ENCODE results near the gene TBXAS1. TPM values are rescaled to one million over a fixed set of nuclear protein-coding genes. Genes with fewer than 3 reads are reported as not detected.
A peak's percentile ranks its signal among the peaks of the same experiment; 100 is the strongest.

TBXAS1 gene
- total RNA-seq, 1 donor from 2014 or later, result 3.5 TPM

DNA sequence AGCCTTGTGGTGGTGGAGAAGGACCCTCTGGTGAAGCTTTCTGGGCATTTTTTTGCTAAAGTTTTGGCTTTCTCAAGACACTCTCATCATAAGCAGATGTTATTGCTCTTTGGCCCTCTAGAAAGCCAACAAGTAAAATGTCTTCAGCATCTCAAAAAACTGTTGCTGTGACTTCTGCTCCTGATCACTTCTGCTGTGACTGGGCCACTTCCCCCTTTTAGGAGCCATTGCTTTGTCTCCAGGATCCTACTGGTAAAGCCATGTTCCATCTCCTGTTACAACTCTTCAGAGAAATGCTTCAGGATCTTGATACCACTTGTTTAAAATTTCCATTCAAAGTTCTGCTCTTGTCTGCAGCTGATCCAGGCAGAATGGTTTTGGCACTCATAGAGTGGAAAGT, 222.8 kb downstream of the TBXAS1 start:
- intact Hi-C loops (cut with micrococcal nuclease), result no loop called here
- H3K4me1 Mint-ChIP-seq, result peaks cover 37% of the 10 kb centered on the region

DNA sequence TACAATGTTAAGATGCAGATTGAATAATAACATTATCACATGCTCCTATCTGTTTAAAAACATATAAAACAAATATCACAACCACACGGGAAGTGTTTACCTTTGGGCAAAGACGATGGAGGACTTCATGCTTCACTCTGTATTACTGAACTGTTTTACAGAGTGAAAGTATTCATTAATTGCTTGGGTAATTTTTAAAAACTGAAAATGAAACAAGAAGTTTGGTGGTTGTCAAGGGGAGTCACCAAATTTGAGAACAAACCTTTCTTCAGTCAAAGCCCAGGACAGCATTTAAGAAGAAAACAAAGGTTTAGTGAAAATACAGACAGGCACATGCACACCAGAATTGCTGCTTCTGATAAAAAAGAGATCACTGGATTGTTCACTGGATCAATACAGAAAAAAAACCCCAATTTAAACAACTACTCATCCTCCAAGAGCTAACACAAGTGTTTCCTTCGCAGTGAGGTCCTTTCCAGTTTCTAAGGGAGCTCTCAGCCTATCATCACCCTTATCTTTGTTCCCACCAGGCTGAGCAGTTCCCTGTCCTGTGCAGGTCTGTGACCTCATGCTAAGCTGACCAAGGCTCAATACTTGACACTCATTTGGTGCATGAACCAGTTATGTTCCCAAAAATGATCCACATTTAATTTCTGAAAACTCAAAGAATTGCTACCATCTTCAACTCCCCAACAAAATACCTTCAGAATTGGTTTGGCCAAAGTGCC, 224.9 kb downstream of the TBXAS1 start:
- no peak for DNase-seq
- Mint-ChIP-seq H3K27me3 (no peaks in the 10 kb centered on the region), H3K9me3 (no peaks in the 10 kb centered on the region), H3K4me3 (peak overlapping the region; percentile 5), H3K27ac (peak overlapping the region; percentile 77), H3K4me1 (peaks cover 52% of the 10 kb centered on the region), H3K36me3 (ENCODE audit: low read depth) (peaks cover 64% of the 10 kb centered on the region)
- intact Hi-C loops (cut with micrococcal nuclease), result no loop called here

More for the DNA sequence above, 222.8 kb downstream of the TBXAS1 start:
- no peaks in the 10 kb centered on the region for H3K27me3 Mint-ChIP-seq
- DNase-seq, result no peak
- peaks cover 67% of the 10 kb centered on the region for H3K36me3 Mint-ChIP-seq (ENCODE audit: low read depth)
- no peak overlapping the region for H3K4me3 Mint-ChIP-seq
- H3K9me3 Mint-ChIP-seq, result no peaks in the 10 kb centered on the region
- no peak overlapping the region for H3K27ac Mint-ChIP-seq

GRCh38 chr7:140054751-140055150, 225.7 kb downstream of the TBXAS1 start:
- peaks cover 59% of the 10 kb centered on the region for H3K4me1 Mint-ChIP-seq
- intact Hi-C loops (cut with micrococcal nuclease), result no loop called here
- H3K4me3 Mint-ChIP-seq, result no peak overlapping the region
- peaks cover 67% of the 10 kb centered on the region for H3K36me3 Mint-ChIP-seq (ENCODE audit: low read depth)
- peak overlapping the region; percentile 32 for H3K27ac Mint-ChIP-seq
- H3K9me3 Mint-ChIP-seq, result no peaks in the 10 kb centered on the region
- no peak for DNase-seq
- H3K27me3 Mint-ChIP-seq, result no peaks in the 10 kb centered on the region

- no peak overlapping the region for H3K4me3 Mint-ChIP-seq
- peaks cover 64% of the 10 kb centered on the region for H3K36me3 Mint-ChIP-seq (ENCODE audit: low read depth)
- intact Hi-C loops (cut with micrococcal nuclease), result no loop called here
- H3K27ac Mint-ChIP-seq, result no peak overlapping the region
- peaks cover 4% of the 10 kb centered on the region for H3K9me3 Mint-ChIP-seq
- H3K4me1 Mint-ChIP-seq, result peaks cover 68% of the 10 kb centered on the region
- no peak for DNase-seq
- H3K27me3 Mint-ChIP-seq, result no peaks in the 10 kb centered on the region
These were observed 226.8 kb downstream of the TBXAS1 start for GRCh38 chr7:140055833-140056232.

- H3K27ac Mint-ChIP-seq, result no peak overlapping the region
- no peak overlapping the region for H3K4me3 Mint-ChIP-seq
- H3K36me3 Mint-ChIP-seq (ENCODE audit: low read depth), result peaks cover 65% of the 10 kb centered on the region
- H3K4me1 Mint-ChIP-seq, result peaks cover 76% of the 10 kb centered on the region
- peaks cover 6% of the 10 kb centered on the region for H3K9me3 Mint-ChIP-seq
- DNase-seq, result no peak
- intact Hi-C loops (cut with micrococcal nuclease), result no loop called here
- no peaks in the 10 kb centered on the region for H3K27me3 Mint-ChIP-seq
These were observed 227.5 kb downstream of the TBXAS1 start for GRCh38 chr7:140056431-140057142.

GRCh38 chr7:140057143-140057535, 228.1 kb downstream of the TBXAS1 start:
- Mint-ChIP-seq H3K4me3 (no peak overlapping the region), H3K4me1 (peaks cover 77% of the 10 kb centered on the region), H3K9me3 (peaks cover 6% of the 10 kb centered on the region), H3K27me3 (no peaks in the 10 kb centered on the region), H3K36me3 (ENCODE audit: low read depth) (peaks cover 60% of the 10 kb centered on the region), H3K27ac (no peak overlapping the region)
- intact Hi-C loops (cut with micrococcal nuclease), result no loop called here
- DNase-seq, result no peak

DNA sequence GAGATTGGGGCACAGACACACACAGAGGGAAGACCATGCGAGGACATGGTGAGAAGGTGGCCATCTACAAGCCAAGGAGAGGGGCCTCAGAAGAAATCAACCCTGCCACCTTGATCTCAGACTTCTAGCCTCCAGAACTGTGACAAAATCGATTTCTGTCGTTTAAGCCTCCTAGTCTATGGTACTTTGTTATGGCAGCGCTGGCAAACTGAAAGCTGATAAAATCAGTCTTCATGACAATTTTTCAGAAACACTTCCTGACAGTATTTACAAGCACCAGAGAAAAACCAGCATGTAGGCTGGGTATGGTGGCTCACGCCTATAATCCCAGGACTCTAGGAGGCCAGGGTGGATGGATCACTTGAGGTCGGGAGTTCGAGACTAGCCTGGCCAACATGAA, 229.5 kb downstream of the TBXAS1 start:
- Mint-ChIP-seq H3K36me3 (ENCODE audit: low read depth) (peaks cover 49% of the 10 kb centered on the region), H3K27ac (peak overlapping the region; percentile 35), H3K9me3 (peaks cover 6% of the 10 kb centered on the region), H3K4me3 (peak overlapping the region; percentile 83), H3K27me3 (no peaks in the 10 kb centered on the region), H3K4me1 (peaks cover 74% of the 10 kb centered on the region)
- DNase-seq, result peak; percentile 62
- intact Hi-C loops (cut with micrococcal nuclease), result no loop called here

DNA sequence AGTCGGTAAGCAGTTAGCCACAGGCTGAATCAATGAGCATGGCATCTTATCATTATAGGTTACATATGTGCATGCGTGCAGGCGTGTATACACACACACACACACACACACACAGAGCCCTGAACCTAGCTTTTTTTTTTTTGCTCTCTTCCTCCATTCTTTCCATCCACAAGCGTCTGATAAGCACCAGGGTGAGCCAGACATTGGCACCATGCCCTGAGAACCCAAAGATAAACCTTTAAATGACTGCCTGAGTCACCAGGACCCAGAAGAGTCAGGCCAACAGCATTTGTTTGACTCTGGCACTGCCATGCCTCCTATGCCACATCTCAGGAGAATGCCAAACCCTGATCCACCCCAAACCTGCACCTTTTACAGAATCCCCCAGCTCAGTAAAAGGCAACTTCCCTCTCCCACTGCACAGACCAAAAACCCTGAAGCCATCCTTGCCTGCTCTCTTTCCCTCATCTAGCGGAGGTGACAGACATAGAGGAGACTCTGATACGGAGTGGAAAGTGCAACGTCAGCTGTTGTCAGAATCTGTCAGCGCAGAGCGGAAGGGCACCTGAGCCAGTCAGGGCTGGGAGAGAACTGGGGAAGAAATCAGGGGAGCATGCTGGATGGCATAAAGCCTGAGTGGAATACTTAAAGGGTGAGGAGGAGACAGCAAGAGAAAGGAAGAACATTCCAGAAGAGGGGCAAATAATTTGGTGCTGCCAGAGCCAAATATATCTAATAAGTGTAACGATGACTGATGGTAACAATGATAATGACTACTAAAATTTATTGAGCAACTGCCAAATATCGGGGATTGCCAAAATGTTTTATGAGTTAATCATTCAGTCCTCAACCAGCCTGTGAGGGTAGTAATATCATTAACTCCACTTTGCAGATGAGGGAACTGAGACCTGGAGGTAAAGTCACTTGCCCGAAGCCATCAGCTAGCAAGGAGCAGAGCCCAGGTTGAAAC, 230.5 kb downstream of the TBXAS1 start:
- Mint-ChIP-seq H3K4me3 (peak overlapping the region; percentile 83), H3K4me1 (peaks cover 68% of the 10 kb centered on the region), H3K27me3 (no peaks in the 10 kb centered on the region), H3K36me3 (ENCODE audit: low read depth) (peaks cover 42% of the 10 kb centered on the region), H3K9me3 (peaks cover 6% of the 10 kb centered on the region), H3K27ac (peak overlapping the region; percentile 94)
- peak; percentile 71 for DNase-seq
- intact Hi-C loops (cut with micrococcal nuclease), result loop anchor here (5.0 kb wide), 5 partner anchors 163 to 827 kb away; partner anchors contain the start of genes RAB19 and UBN2

DNA sequence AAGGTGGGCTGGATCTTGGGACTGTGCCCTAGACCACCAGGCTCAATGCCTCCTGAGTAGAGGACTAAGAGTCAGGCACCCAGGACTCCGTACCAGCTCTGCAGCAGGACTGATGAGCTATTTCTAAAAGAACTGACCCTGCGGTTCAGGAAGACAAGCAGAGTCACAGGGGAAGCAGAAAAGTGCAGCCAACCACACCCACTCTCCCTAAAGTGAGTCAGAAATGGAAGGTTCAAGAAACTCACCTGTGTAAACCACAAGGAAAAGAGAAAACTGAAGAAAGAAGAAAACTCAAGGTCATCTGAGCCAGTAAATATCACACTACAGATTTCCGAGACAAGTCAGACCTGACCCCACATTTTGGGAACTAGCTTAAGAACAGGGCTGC, 231.2 kb downstream of the TBXAS1 start:
- Mint-ChIP-seq H3K36me3 (ENCODE audit: low read depth) (peaks cover 38% of the 10 kb centered on the region), H3K4me1 (peaks cover 63% of the 10 kb centered on the region), H3K4me3 (peak overlapping the region; percentile 83), H3K27ac (peak overlapping the region; percentile 94), H3K9me3 (peaks cover 6% of the 10 kb centered on the region), H3K27me3 (no peaks in the 10 kb centered on the region)
- no peak for DNase-seq
- intact Hi-C loops (cut with micrococcal nuclease), result loop anchor here (5.0 kb wide), 5 partner anchors 162 to 828 kb away; partner anchors contain the start of genes RAB19 and UBN2

GRCh38 chr7:140060788-140061606, 231.9 kb downstream of the TBXAS1 start:
- intact Hi-C loops (cut with micrococcal nuclease), result loop anchor here (5.0 kb wide), 5 partner anchors 161 to 829 kb away; partner anchors contain the start of genes RAB19 and UBN2
- H3K36me3 Mint-ChIP-seq (ENCODE audit: low read depth), result peaks cover 37% of the 10 kb centered on the region
- H3K4me3 Mint-ChIP-seq, result peak overlapping the region; percentile 83
- peak overlapping the region; percentile 94 for H3K27ac Mint-ChIP-seq
- peak; percentile 62 for DNase-seq
- peaks cover 2% of the 10 kb centered on the region for H3K27me3 Mint-ChIP-seq
- peaks cover 10% of the 10 kb centered on the region for H3K9me3 Mint-ChIP-seq
- peaks cover 60% of the 10 kb centered on the region for H3K4me1 Mint-ChIP-seq

DNA sequence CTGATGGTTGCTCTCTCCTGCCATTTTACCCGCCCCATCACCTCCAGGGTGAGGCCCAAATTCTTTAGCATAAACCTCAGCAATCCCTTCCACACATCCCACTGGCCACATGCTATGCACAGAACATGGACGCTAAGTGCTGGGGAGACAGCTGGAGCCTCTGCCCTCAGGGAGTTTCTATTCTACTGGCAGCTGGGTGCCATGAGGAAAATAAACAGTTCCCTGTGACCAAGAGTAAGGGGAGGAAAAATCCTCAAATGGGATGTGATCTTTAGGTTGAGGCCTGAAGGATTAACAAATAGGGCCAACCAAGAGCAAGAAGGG, 232.5 kb downstream of the TBXAS1 start:
- Mint-ChIP-seq H3K9me3 (peaks cover 16% of the 10 kb centered on the region), H3K4me3 (peak overlapping the region; percentile 83), H3K4me1 (peaks cover 57% of the 10 kb centered on the region), H3K36me3 (ENCODE audit: low read depth) (peaks cover 35% of the 10 kb centered on the region), H3K27ac (peak overlapping the region; percentile 94), H3K27me3 (peaks cover 2% of the 10 kb centered on the region)
- DNase-seq, result no peak
- intact Hi-C loops (cut with micrococcal nuclease), result loop anchor here (5.0 kb wide), 5 partner anchors 161 to 829 kb away; partner anchors contain the start of genes RAB19 and UBN2

GRCh38 chr7:140062118-140062527, 233.1 kb downstream of the TBXAS1 start:
- Mint-ChIP-seq H3K36me3 (ENCODE audit: low read depth) (peaks cover 35% of the 10 kb centered on the region), H3K4me1 (peaks cover 54% of the 10 kb centered on the region), H3K9me3 (peaks cover 21% of the 10 kb centered on the region), H3K4me3 (peak overlapping the region; percentile 83), H3K27ac (peak overlapping the region; percentile 94), H3K27me3 (peaks cover 2% of the 10 kb centered on the region)
- DNase-seq, result peak; percentile 80
- intact Hi-C loops (cut with micrococcal nuclease), result loop anchor here (1.0 to 5.0 kb wide), 7 partner anchors 113 to 830 kb away; partner anchors contain the start of genes MKRN1, RAB19 and UBN2

Measured in activated CD4-positive, alpha-beta T cell treated with anti-CD3 and anti-CD28 coated beads, Interleukin-2, amount 10 ng/mL, durations not matched to agents 24 days and 14 days (primary cell).